Hepatocyte (in vitro differentiated cells): ENCODE results near the gene LMOD2.

Experiments used
- CTCF ChIP-seq: fragments of 200-600 bp; sonication (generic); IDR thresholded peaks from 2 replicates; pipeline ENCODE4 v1.5.1; 2016; ENCODE audit warnings: antibody characterized with exemption, mild to moderate bottlenecking; ENCODE audit not compliant: poor library complexity
- EZH2phosphoT487 ChIP-seq: fragments of 200-600 bp; sonication (generic); IDR thresholded peaks from one replicate; pipeline ENCODE4 v1.6.1; 2018; ENCODE audit warnings: antibody characterized with exemption, mild to moderate bottlenecking, low read depth, moderate library complexity; ENCODE audit not compliant: unreplicated experiment, severe bottlenecking

GRCh38 chr7:123681561-123681960 lies 25.9 kb downstream of the LMOD2 start:
- no peak for TF ChIP-seq CTCF
- no peak for TF ChIP-seq EZH2phosphoT487
